GM18951 (cell line): ENCODE data around the gene YIPF6.
"Not testable (repeated sequence)": the region's sequence is repeated elsewhere in the genome, so short reads cannot be mapped to it uniquely, and the experiment has no call there.

Source experiments
- POLR2A ChIP-seq: IDR thresholded peaks from 4 replicates; pipeline ENCODE4 v1.6.1; 2011; ENCODE audit warnings: mild to moderate bottlenecking; ENCODE audit not compliant: insufficient read length, insufficient read depth; ENCODE audit errors: extremely low read depth
- in situ Hi-C: fragments of 300-500 bp; cut with MboI; formaldehyde crosslinking; loops from one replicate; pipeline ENCODE4 v1.12.0; 2022; ENCODE audit warnings: low sequenced_read_pairs, mixed read lengths, inconsistent platforms; ENCODE audit not compliant: unreplicated experiment

Gene YIPF6, protein sequence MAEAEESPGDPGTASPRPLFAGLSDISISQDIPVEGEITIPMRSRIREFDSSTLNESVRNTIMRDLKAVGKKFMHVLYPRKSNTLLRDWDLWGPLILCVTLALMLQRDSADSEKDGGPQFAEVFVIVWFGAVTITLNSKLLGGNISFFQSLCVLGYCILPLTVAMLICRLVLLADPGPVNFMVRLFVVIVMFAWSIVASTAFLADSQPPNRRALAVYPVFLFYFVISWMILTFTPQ

DNA sequence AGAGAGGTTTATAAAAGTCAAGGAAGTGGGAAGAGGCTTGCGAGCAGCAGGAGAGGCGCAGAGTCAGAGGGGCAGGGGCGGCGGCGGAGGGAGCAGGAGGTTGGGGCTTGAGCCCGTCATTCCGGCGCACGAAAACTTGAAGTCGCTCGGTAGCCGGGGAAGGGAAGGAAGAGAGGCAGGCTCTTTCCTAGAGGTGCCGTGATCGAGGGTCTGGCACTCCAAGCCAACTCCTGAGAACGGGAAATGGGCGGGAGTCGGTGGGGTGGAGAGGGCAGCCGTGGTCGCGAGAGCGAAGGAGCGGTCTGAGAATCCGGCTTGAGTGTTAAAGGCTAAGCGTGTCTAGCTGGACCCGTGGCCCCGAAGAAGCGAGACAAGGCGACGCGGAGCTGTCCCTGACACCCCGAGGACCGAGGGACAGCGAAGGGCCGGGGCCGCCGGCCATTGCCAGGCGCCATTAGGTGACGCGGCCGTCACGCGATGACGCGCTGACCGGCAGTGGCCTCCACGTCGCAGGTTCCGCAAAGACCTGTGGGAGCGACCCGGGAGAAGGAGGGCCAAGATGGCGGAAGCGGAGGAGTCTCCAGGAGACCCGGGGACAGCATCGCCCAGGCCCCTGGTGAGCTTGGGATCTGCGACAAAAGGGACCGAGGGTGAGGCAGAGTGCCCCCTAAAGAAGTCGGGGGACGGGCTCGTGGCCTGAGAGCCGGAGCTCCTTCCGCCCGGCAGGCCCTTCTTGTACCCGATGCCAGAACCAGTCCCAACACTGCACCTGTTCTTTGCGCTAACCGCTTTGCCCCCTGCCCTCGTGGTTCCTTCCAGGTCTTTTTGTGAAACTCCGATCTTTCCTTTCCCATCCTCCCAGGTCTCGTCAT is at the start of gene YIPF6:
Gene YIPF6 (plus strand): TSS at position 544 of the 872 bp plus-strand sequence. CDS start 16 bp downstream, at position 560.
- in situ Hi-C loops, result no loop called here
- peak; percentile 95 for TF ChIP-seq POLR2A

DNA sequence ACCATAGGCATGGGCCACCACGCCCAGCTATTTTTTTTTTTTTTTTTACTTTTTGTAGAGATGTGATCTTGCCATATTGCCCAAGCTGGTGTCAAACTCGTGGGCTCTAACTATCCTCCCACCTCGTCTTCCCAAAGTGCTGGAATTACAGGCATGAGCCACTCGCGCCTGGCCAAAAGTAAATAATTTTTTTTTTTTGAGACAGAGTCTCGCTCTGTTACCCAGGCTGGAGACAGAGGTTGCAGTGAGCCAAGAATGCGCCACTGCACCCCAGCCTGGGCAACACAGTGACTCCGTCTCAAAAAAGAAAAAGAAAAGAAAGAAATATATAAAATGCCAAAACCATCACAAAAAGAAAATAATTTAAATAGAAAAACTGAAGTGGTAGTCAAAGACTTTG is 47.1 kb upstream of the YIPF6 start:
- in situ Hi-C loops, result no loop called here
- TF ChIP-seq POLR2A, result no peak

DNA sequence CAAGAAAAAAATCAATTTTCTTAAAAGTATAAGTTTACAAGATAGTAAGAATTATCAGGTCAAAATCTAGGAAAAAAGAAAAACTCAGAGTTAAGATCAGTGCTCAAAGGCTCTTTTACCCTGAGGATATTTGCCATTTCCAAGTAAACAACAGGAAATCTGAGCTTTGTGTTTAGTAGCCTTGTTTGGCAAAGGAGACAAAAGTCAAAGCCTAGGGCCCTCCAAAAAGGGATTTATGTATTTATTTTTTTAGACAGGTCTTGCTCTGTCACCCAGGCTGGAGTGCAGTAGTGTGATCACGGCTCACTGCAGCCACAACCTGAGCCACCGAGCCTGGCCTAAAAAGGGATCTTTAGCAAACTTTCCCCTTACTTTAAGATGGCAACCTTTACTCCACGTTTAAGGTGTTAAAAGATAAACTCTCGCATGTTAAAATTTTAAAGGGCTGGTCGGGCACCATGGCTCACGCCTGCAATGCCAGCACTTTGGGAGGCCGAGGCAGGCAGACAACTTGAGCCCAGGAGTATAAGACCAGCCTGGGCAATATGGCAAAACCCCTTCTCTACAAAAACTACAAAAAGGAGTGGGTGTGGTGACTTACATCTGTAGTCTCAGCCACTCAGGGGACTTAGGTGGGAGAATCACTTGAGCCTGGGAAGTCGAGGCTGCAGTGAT is 44.2 kb upstream of the YIPF6 start:
- in situ Hi-C loops, result no loop called here
- no peak for TF ChIP-seq POLR2A

DNA sequence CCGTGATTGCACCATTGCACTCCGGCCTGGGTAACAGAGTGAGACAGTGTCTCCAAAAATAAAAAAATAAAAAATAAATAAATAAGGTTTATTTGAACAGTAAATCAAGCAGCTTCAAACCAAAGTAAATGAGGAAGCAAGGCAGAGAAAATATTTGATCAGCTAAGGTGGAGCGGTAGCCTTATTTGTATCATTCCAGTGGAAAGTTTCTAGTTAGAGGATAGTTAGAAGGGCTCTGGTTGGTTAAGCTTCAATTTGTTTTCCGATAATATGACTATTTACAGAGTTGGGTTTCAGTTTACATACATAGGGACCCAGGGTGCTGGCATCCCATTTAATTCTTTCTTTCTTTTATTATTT is 43.7 kb upstream of the YIPF6 start:
- TF ChIP-seq POLR2A, result no peak
- in situ Hi-C loops, result no loop called here

DNA sequence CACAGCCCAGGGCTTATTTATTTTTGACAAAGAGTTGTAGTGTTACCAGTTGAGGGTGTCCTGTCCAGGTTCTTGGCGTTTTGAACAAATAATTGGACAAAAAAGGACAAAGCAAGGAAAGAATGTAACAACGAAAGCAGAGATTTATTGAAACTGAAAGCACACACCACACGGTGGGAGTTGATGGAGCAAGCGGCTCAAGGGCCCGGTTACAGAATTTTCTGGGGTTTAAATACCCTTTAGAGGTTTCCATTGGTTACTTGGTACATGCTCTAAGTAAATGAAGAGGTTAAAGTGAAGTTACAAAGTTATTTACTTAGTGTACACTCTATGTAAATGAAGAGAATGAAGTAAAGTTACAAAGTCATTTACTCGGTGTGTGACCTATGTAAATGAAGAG is 37.8 kb upstream of the YIPF6 start:
- in situ Hi-C loops, result loop anchor here (10.0 kb wide), 1 partner anchor 266 kb away; no protein-coding TSS in a partner anchor
- no peak for TF ChIP-seq POLR2A

DNA sequence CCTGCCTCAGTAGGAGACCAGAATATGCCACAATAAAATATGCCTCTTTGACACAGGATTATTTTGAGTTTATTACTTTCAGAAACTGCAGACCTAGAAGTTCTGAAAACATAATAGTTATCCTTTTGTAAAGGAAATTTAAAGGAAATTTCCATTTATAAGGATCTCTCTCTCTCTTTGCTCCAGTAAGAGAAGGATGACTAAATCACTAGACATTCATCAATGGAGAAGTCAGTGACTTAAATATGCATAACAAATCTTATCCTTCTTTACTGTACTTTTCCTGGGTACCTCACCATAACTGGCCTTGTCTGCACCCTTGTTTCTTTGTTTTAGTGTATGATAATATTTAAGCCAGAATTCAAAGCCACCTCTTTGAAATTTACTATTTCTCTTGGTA is 37.3 kb upstream of the YIPF6 start:
- no peak for TF ChIP-seq POLR2A
- in situ Hi-C loops, result loop anchor here (10.0 kb wide), 1 partner anchor 267 kb away; no protein-coding TSS in a partner anchor

DNA sequence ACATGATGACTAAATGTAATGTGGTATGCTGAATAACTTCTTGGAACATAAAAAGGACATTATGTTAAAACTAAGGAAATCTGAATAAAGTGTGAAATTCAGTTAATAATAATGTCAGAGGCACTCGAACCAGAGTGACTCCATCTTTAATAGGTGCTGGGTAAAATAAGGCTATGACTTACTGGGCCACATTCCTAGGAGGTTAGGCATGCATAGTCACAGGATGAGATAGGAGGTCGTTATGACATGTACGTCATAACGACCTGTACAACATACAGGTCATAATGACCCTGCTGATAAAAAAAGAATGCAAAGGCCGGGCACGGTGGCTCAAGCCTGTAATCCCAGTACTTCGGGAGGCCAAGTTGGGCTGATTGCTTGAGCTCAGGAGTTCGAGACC is 36.7 kb upstream of the YIPF6 start:
- in situ Hi-C loops, result loop anchor here (10.0 kb wide), 1 partner anchor 267 kb away; no protein-coding TSS in a partner anchor
- no peak for TF ChIP-seq POLR2A

DNA sequence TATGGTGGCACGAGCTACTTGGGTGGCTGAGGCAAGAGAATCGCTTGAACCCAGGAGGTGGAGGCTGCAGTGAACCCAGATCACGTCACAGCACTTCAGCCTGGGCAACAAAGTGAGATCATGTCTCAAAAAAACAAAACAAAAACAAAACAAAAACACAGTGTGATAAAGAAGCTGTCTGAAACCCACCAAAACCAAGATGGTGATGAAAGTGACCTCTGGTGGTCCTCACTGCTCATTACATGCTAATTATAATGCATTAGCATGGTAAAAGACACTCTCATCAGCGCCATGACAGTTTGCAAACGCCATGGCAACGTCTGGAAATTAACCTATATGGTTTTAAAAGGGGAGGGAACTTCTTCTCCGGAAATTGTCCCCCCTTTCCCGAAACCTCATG is 36.2 kb upstream of the YIPF6 start:
- in situ Hi-C loops, result loop anchor here (10.0 kb wide), 1 partner anchor 268 kb away; no protein-coding TSS in a partner anchor
- no peak for TF ChIP-seq POLR2A

DNA sequence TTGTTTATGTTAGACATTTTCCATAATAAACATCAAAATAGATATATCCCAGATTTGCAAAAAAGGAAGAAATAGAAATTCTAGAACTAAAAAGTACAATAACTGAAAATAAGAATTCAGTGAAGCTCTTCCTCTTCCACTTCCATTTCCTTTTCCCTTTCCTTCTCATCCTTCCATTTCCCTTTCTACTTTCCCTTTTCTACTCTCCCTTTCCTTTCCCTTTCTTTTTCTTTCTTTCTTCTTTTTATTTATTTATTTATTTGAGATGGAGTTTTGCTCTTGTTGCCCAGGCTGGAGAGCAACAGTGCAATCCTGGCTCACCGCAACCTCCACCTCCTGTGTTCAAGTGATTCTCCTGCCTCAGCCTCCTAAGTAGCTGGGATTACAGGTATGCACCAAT is 35.0 kb upstream of the YIPF6 start:
- in situ Hi-C loops, result loop anchor here (10.0 kb wide), 1 partner anchor 269 kb away; no protein-coding TSS in a partner anchor
- TF ChIP-seq POLR2A, result no peak

DNA sequence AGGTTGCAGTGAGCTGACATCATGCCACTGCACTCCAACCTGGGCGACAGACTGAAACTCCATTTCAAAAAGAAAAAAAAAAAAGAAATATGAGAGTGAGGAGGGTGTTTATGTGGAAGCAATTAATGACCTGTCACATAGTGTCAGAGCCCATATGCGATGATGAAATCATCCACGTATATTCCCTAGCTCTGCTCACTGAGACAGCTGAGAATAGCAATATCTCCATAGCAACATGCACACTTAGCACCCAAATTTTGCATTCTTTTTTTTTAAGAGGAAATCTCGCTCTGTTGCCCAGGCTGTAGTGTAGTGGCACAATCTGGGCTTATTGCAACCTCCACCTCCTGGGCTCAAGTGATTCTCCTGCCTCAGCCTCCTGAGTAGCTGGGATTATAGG is 34.1 kb upstream of the YIPF6 start:
- in situ Hi-C loops, result loop anchor here (10.0 kb wide), 1 partner anchor 270 kb away; no protein-coding TSS in a partner anchor
- TF ChIP-seq POLR2A, result no peak

DNA sequence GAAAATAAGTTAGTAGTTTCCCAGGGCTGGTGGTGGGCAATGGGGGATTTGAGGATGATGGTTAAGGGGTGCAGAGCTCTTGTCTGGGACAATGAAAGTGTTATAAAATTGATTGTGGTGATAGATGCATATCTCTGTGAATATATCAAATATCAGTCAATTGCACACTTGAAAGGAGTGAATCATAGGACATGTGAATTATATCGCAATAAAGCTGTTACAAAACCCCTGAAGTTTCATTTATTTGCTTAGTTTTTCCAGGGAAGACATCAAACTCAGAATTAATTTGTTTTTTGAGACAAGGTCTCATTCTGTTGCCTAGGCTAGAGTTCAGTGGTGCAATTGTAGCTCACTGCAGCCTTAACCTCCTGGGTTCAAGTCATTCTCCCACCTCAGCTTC is 17.9 kb upstream of the YIPF6 start:
- in situ Hi-C loops, result no loop called here
- TF ChIP-seq POLR2A, result no peak

DNA sequence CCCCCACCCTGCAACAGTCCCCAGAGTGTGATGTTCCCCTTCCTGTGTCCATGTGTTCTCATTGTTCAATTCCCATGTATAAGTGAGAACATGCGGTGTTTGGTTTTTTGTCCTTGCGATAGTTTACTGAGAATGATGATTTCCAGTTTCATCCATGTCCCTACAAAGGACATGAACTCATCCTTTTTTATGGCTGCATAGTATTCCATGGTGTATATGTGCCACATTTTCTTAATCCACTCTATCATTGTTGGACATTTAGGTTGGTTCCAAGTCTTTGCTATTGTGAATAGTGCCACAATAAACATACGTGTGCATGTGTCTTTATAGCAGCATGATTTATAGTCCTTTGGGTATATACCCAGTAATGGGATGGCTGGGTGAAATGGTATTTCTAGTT is 12.7 kb upstream of the YIPF6 start:
- in situ Hi-C loops, result not testable (repeated sequence)

DNA sequence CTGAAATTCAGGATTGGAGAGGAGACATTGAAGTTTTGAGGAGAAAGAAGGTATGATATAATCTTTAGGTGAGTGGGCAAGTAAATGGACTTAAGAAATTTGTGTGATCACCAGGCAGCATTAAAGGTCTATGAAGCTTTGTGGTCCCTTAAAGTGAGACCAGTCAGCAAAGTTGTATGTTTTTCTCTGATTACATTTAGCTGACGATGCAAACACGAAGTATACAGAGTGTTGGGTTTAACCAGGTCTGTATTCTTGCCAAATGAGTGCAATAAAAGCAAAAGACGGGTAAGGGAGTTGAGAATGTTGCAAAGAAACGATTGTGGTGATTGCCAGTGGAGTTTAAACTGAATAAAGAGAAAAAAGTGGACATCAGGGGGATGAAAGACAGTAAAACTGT is 11.6 kb upstream of the YIPF6 start:
- in situ Hi-C loops, result no loop called here
- no peak for TF ChIP-seq POLR2A

DNA sequence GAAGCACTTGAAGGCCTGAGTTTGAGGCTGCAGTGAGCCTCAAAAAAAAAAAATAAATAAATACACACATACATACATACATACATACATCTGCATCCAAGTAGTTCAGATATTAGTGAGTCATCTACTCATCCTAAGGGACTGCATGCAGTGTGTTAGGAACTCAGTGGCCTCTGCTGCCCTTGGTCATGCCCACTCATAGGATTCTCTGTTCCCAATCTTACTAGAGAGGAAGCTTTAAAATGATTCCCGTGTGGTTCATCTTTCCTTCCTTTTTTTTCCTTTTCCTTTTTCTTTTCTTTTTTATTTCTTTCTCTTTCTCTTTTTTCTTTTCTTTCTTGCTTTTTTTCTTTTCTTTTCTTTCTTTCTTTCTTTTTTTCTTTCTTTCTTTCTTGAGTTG is 10.9 kb upstream of the YIPF6 start:
- TF ChIP-seq POLR2A, result no peak
- in situ Hi-C loops, result no loop called here

DNA sequence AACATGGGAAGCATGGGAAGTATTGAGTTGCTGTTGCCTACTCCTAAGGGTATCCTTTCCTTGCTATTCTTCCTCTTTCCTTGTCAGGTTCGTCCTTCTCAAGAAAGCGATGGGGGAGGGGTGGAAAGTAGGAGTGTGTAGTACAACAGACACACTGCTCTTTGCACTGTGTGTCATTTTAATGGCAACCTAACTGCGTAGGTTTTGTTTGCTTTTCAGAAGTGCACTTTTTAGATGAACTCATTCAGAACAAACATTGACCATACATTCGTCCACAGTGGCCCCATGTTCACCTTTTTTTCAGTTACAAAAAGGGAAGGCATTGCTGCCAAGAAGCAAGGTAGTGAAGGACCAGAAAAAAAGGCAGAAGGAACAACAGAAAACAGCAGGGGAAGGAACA is 10.2 kb upstream of the YIPF6 start:
- no peak for TF ChIP-seq POLR2A
- in situ Hi-C loops, result no loop called here
